GM10847 (cell line): ENCODE data around the gene RIN3.

Source experiments
- POLR2A ChIP-seq: IDR thresholded peaks from 2 replicates; pipeline ENCODE4 v1.6.1; 2011; ENCODE audit not compliant: insufficient read length; ENCODE audit errors: extremely low read depth

Gene RIN3

DNA sequence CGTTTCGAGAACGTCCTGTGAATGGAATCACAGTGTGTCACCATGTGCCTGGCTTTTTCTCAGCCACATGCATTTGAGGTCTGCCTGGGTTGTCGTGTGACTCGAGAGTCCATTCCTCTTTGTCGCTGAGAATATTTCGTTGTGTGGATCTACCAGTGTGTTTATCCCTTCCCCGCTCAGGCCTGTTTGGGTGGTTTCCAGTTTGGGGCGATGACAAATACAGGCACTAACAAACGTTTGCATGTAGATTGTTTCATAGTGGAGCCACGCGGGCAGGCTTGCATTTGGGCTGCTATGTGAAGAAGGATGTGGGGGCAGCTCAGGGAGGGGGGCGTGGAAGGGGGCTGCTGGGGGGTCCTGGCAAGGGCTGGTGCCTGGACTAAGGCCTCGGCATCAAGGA lies 14.1 kb downstream of the RIN3 start:
- TF ChIP-seq POLR2A: no peak

DNA sequence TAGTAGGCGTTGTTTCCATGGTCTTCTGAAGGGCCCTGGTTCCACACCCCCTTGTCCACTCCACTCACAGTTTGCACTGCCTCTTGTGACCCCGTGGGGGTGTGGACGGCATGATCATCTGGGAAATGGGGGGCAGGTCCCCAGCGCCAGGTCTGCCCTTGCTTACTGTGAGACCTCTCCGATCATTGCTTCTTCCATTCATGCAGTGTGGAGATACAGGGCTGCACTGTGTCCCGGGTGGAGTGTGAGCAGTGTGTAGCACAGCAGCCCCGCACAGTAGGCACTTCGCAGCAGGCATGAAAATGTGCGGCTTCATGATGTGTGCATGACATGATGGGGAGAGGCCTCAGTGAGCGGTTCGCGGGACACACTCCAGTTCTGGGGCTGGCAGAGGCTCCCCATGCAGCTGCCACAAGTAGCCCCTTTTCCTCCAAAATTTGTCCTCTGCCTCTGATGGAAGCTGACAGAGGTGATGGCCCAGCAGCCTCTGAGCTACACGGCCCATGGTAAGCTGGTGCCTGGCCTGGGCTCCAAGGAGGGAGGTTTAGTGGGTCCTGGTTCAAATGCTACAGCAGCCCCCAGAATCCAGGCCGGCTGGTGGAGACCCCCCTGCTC lies 15.0 kb downstream of the RIN3 start:
- TF ChIP-seq POLR2A: no peak

DNA sequence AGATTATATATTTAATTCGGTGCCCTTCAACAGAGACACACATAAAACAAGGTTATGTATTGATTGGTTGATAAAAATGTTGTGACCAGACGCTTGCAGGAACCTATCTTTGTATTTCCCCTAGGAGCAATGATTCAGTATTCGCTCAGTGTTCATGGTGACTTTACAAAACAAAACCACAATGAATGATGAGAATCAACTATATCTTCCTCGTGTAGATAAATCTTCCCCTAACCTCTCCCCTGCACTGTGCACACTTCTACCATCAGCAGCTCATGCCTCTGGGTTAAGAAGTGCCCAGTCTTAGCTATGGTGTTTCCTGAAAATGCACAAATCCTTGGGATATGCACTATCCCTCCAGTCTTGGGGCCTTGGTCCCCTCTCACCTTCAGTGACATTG lies 16.3 kb downstream of the RIN3 start:
- TF ChIP-seq POLR2A: no peak

DNA sequence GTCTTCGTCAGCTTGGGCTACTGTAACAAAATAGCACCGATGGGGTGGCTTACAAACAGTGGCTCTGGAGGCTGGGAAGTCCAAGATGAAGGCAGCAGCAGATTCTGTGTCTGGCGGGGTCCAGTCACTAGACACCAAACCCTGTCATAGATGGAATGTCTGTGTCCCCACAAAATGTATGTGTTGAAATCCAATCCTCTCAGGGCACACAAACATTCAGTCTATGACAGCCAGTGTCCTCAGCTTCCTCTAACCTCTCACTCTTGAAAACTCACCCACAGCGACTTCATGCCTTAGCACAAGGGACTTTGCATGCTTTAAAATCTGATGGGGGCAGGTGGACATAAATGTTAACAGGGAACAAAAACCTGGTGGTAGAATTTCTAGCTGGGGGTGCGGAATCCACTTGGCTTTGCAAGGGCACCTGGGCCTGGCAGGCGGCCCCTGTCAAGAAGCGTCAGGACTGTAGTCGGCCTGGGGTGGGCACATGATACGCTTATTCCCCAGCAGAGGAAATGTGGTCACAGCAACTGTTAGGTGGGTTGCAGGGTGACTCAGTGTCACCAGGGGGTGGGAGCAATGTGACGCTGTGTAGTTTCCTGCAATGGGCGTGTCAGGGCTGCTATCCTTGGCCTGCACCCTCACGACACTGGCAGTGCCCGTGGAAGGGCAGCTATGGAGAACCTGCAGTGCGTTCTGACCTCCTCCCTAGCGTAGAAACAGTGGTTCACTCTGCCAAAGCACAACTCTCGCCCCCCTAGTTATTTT lies 17.7 kb downstream of the RIN3 start:
- no peak for TF ChIP-seq POLR2A

DNA sequence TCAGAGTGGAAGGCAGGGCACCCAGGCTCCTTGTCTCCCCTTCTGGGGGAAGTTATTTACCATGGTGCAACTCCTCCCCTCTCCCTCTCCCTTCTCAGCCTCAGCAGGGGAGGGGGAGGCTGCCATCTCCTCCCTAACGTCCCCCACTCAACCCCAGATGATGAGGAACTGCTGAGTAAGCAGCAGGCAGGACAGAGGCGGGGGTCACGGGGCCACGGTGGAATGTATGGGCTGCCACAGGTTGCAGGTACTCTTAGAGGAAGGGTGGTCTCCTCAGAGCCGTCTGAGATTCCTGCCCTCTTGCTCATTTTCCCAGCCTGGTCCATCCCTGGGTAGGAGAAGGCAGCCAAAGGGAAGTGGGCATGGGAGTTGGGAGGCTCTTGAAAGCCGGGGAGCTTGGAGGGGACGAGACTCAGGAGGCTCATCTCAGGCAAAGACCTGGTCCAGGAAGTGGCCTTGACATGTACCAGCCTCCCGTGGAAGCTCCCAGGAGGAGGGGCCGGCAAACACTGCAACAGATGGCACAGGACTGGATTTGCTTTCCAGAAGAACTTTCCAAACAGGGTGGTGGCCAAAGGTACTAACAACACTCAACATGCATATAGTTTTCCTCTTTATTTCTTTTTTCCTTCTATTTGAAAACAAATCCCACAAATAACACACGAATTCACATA lies 19.0 kb downstream of the RIN3 start:
- no peak for TF ChIP-seq POLR2A

DNA sequence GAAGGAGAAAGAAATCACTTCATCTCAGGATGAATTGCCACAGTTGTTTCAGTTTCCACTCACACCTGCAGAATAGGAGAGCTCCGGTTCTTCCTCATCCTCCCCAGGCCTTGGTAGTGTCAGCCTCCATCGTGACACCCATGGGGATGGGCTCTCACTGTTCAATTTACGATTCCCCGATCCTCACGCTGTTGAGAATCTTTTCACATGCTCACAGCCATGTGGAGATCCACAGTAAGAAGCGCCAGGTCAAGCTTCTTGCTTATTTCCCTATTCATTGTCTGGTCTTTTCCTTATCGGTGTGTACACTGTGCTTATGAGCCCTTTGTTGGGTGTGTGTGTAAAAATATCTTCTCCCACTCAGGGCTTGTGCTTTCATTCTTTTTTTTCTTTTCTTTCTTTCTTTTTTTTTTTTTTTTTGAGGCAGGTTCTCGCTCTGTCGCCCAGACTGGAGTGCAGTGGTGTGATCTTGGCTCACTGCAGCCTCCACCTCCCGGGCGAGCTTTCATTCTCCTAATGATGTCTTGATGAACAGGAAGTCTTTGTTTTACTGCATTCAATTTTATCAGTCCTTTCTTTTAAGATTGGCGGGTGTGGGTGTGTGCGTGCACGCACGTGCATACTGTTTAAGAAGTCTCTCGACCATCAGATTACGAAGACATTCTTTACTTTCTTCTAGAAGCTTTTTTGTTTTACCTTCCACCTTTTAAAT lies 21.5 kb downstream of the RIN3 start:
- no peak for TF ChIP-seq POLR2A

DNA sequence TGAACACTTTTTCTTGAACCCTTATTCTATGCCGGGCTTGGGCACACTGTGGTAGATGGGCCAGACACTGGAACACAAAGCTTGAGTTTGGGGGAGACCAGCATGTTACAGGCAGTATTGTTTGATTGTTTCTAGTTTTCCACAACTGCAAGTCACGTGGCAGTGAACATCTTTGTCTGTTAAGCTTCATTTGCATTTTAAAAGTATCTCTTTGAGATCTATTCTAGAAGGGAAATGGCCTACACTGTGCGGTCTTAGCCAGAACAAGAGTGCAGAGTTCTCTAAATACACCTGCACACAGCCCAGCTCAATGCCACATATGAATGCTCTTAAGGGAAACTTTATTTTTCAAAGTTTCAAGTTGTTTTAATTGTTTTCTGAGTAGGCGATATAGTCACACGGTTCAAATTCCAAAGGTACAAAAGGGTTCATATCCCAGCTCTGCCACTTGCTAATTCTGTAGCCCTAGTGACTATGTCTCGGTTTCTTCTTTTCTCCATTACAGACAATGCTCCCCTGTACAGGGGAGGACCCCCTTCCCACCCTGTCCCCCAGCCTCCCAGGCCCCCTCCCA lies 24.9 kb downstream of the RIN3 start:
- TF ChIP-seq POLR2A: no peak

DNA sequence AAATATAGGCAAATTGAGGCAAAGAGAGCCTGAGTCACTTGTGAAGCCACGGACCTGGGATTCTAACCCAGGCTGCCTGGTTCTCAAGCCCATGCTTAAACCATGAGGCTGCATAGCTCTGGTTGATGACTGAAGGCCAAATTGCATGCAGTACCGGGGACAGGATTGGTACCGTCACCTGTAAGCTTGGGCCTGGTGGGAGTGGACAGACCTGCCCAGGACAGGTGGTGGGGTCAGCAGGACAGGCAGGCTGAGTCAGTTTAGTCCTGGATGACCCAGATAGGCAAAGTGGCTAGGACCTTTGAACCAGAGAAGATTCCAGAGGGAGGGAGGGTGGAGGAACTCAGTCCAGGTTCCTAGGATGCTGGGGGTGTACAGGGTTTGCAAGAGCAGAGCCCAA lies 25.8 kb downstream of the RIN3 start:
- no peak for TF ChIP-seq POLR2A

DNA sequence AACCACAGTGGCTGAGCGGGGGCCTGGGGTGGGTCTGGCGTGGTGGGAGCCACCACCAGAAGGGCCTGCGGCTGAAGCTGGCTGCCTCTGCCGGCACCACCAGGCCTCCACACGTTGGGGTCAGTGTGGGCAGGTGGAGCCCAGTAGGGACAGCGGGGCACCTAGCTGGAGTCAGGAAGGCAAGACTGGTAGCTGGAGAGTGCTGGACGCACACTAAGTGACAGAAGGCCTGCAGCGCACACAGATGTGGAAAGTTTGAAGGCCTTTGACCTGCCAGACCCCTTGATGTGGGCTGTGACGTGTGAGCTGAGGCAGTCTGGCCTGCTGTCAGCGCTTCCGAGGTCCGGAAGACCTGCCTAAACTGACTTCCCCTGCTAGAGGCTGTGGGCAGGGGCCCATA lies 26.3 kb downstream of the RIN3 start:
- TF ChIP-seq POLR2A: no peak

DNA sequence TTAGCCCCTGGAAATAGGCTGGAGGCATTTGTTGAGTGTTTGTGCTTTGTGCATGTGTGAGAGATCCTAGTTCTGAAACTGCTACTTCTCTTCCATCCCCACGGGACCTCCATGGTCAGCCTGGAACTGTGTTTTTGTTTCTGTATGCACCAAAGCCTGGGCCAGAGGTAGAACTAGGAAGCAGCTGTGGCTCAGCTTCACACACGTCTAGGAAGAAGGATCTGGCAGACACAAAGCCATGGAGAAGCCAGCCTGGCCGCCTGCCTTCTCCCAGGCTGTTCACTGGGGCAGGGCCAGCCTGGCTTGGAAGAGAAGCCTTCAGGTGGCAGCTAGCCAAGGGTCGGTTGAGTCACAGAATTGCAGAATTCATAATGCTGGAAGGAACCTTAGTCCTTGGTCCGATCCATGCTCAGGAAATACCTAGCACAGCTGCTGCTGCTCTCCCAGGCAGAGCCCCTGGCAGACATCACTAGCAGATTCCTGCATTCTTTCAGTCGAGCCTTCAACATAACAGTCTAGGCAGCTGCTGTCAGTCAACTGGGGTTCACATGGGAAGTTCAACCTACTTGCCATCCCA lies 27.0 kb downstream of the RIN3 start:
- TF ChIP-seq POLR2A: no peak

DNA sequence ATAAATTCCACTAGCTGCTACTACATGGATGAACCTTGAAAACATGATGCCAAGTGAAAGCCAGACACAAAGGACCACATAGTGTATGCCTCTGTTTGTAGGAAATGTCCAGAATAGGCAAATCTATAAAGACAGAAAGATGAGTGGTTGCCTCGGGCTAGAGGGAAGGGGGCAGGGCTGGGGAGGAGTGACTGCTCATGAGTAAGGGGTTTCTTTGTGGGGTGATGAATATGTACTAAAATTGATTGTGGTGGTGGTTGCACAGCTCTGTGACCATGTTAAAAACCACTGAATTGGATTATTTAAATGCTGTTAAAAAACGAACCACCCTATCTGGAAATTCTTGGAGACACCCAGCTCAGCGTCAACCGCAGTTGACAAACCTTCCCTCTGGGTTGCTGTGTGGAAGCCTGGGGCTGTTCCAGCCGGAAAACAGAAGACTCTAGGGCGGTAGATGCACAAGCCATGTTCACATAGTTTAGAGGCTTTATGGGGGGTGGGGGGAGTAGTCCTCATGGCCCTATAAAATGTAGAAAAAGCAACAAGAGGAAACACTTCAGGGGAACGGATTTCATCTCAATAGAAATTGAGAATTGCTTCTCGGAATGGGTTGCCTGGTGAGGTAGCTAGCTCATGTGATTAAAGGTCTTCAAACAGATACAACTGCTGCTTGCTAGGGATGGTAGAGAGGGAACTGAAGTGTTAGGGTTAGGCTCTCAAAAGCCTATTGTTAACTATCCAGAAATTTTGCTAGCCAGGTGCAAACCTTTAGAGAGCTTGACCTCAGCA lies 29.4 kb downstream of the RIN3 start:
- TF ChIP-seq POLR2A: no peak

DNA sequence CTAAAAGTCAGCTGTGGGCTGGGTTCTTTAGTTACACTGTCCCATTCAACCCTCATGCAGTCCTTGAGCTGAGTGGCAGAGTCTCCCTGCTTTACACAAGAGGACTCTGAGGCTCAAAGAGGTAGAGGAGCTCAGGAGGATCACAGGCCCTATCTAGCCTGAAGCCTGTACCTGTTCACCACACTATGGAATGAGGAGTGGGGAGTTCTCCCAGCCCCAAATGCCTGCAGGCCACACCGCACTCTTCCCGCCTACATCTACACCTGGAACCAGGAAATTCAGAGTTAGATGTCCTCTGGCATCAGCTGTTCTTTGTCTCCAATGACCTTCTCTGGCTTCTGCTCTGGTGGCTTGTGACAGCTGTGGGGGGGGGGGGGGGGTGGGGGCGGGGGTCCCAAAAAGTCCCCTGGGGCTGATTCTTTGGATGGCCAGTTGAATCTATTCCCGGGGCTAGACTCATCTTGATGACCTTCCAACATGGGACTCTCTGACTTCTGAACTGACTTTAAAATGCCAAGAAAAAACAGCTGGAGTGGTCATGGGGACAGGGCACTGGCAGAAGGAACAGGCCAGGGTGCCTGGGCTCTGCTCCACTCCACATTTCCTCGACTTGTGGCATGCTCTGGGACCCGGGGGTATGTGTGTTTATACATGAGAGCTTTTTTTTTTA lies 30.6 kb downstream of the RIN3 start:
- no peak for TF ChIP-seq POLR2A

DNA sequence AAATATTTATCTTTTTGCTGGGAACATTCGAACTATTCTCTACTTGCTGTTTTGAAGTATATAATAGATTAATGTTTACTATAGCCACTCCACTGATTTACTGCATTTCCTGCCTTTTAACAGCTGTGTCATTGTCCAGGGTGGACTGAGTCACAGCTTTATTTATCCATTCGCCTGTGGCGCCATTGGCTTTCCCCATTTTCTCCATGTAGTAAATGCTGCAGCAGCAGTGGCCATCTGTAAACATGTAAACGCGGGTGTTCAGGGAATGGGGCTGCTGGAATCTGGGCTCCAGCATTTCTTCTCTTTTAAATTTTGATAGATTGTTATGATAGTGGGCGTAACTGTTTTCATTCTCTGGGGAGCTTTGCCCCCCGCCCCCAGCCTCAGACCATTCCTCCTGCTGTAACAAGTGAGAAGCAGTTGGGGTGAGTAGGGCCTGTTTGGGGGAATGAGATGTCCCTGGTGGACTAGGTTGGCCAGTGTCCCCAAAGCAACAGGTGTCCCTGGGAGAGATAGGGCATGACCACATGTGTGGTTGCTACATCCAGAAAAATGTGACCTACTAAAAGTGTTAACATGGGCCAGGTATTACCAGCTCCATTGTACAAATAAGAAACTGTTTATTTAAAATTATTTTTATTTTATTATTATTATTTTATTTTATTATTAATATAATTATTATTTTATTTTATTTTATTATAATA lies 32.9 kb downstream of the RIN3 start:
- TF ChIP-seq POLR2A: no peak
